Lung microvascular endothelial cell (primary cell): Measurements from ENCODE around the gene ZNF98. TPM values are rescaled to one million over a fixed set of nuclear protein-coding genes. Genes with fewer than 3 reads are reported as not detected.

Source experiments
- DNase-seq, 2 donors: peaks; one replicate each; pipeline versions ENCODE4 v3.0.0 to v3.0.0-alpha.2; 2010; ENCODE audit warnings: low read depth in 2 of 2
- total RNA-seq: library from RNA; depleted of rRNA; stranded (reverse); fragments of >200 nt; gene quantifications from 2 replicates; pipeline ENCODE4 v1.2.1, GENCODE V29; 2014

The ZNF98 gene
- total RNA-seq: 0.20 TPM in 1 of 2 replicates, not detected in the other

- no peak for DNase-seq
These were observed at the start of gene ZNF98 for GRCh38 chr19:22422211-22422610. Gene ZNF98 (minus strand): TSS chr19:22422346. CDS start chr19:22422224, 122 bp downstream.

GRCh38 chr19:22446605-22447004 lies 24.5 kb upstream of the ZNF98 start:
- no peak for DNase-seq

GRCh38 chr19:22438011-22438410 lies 15.9 kb upstream of the ZNF98 start:
- no peak for DNase-seq

GRCh38 chr19:22427960-22428913 lies 6.1 kb upstream of the ZNF98 start:
- no peak for DNase-seq

- DNase-seq: no peak
These were observed 5.4 kb upstream of the ZNF98 start for GRCh38 chr19:22427547-22427946.

- no peak for DNase-seq
These were observed 4.8 kb upstream of the ZNF98 start for GRCh38 chr19:22426901-22427300.

- no peak for DNase-seq
These were observed 349 bp downstream of the ZNF98 start for GRCh38 chr19:22421797-22422196.

GRCh38 chr19:22354665-22355064 lies 67.5 kb downstream of the ZNF98 start:
- DNase-seq: no peak

Other genes with a start within 250 kb of the ZNF98 start
- gene ZNF676, start 225.4 kb downstream of the ZNF98 start, total RNA-seq: 0.79 TPM in 1 of 2 replicates, not detected in the other
- gene ZNF729, start 135.9 kb downstream of the ZNF98 start, total RNA-seq: not detected in 2 replicates
- gene ZNF492, start 212.0 kb upstream of the ZNF98 start, total RNA-seq: 0.22 and 0.60 TPM in 2 replicates